HCT116 (cell line): ENCODE data around the gene LRP2BP. TPM values are rescaled to one million over a fixed set of nuclear protein-coding genes. Genes with fewer than 3 reads are reported as not detected.

ENCODE experiments used
- ATAC-seq: fragments of 200-7000 bp; cut with Tn5 transposase; 2 replicates; pipeline ENCODE4 v1.9.1; 2020; ENCODE audit warnings: mild to moderate bottlenecking, moderate library complexity
- BruUV-seq: library from RNA; stranded (reverse); fragments of 400-500 nt; replicated peaks from 2 replicates; lab custom pipeline; 2021; lab: Mats Ljungman, UMichigan
- CTCF ChIA-PET: fragments of 300-600 bp; sonication (Branson Sonifier 250); formaldehyde crosslinking; loops from one replicate; lab custom pipeline; 2021; ENCODE audit warnings: antibody characterized with exemption; lab: Charles Lee
- POLR2A ChIA-PET: fragments of 300-600, 350-600 bp; sonication (Branson Sonifier 250); formaldehyde crosslinking; loops from one replicate; lab custom pipeline; 2021; ENCODE audit warnings: antibody characterized with exemption; lab: Charles Lee
- RAD21 ChIA-PET, 2 experiments: fragments of 300-600 bp; sonication (Branson Sonifier 250); formaldehyde crosslinking; loops; one replicate each; lab custom pipeline; 2023; ENCODE audit warnings: low total read pairs in 2 of 2; ENCODE audit not compliant: uncharacterized antibody in 2 of 2, unreplicated experiment in 2 of 2, low non-redundant PET in 1 of 2; lab: Charles Lee
- DNase-seq: peaks from one replicate; pipeline ENCODE4 v3.0.0-alpha.2; 2010; ENCODE audit warnings: low read depth, low spot score
- H2AFZ ChIP-seq: fragments of 200-600 bp; shearing (Covaris generic), sonication (generic); 2 replicates; pipeline ENCODE4 v1.6.1; 2017; ENCODE audit warnings: low read depth, mixed run types, mixed read lengths, antibody characterized with exemption, low read length; ENCODE audit not compliant: poor library complexity, severe bottlenecking
- H3K27ac ChIP-seq: 2 replicates; pipeline ENCODE4 v1.5.1; 2012; ENCODE audit warnings: low read depth, low read length
- H3K27me3 ChIP-seq: fragments of 200-600 bp; sonication (generic); 2 replicates; pipeline ENCODE4 v1.6.1; 2016; ENCODE audit warnings: mixed run types, low read length, mixed read lengths; ENCODE audit not compliant: insufficient read depth
- H3K36me3 ChIP-seq, 2 experiments: fragments of 200-500 bp in 1 of 2; fragments of 200-600 bp in 1 of 2; sonication (Bioruptor generic) in 1 of 2; sonication (generic) in 1 of 2; 2 replicates each; pipeline versions ENCODE4 v1.5.1 to v1.6.1; 2014 to 2016; ENCODE audit warnings: low read length in 2 of 2, inconsistent platforms in 1 of 2, mixed read lengths in 1 of 2, mixed run types in 1 of 2; ENCODE audit not compliant: insufficient read depth in 2 of 2, control insufficient read depth in 1 of 2
- H3K4me1 ChIP-seq, 2 experiments: fragments of 200-600 bp in 1 of 2; sonication (generic) in 1 of 2; 2 replicates each; pipeline versions ENCODE4 v1.5.1 to v1.6.1; 2012 to 2017; ENCODE audit warnings: low read length in 2 of 2, inconsistent platforms in 1 of 2, mild to moderate bottlenecking in 1 of 2, mixed read lengths in 1 of 2, mixed run types in 1 of 2, moderate library complexity in 1 of 2; ENCODE audit not compliant: insufficient read depth in 2 of 2, control insufficient read depth in 1 of 2
- H3K4me2 ChIP-seq: fragments of 200-600 bp; sonication (generic); 2 replicates; pipeline ENCODE4 v1.6.1; 2017; ENCODE audit warnings: mixed run types, low read length, mixed read lengths
- H3K4me3 ChIP-seq, 2 experiments: fragments of 200-600 bp in 1 of 2; sonication (generic) in 1 of 2; replicated peaks in 1 of 2; 2 replicates each; pipeline ENCODE4 v1.5.1; 2011 to 2016; ENCODE audit warnings: low read length in 2 of 2, control low read depth in 1 of 2, low read depth in 1 of 2, mild to moderate bottlenecking in 1 of 2, mixed read lengths in 1 of 2, mixed run types in 1 of 2
- H3K79me2 ChIP-seq: fragments of 200-600 bp; sonication (generic); 2 replicates; pipeline ENCODE4 v1.6.1; 2017; ENCODE audit warnings: mild to moderate bottlenecking, mixed run types, low read length, moderate library complexity, mixed read lengths; ENCODE audit not compliant: insufficient read depth
- H3K9ac ChIP-seq: fragments of 200-600 bp; sonication (generic); 2 replicates; pipeline ENCODE4 v1.6.1; 2016; ENCODE audit warnings: low read length, mixed read lengths
- H3K9me2 ChIP-seq: fragments of 200-600 bp; sonication (generic), shearing (Covaris generic); 2 replicates; pipeline ENCODE4 v1.6.1; 2017; ENCODE audit warnings: mixed run types, mild to moderate bottlenecking, moderate library complexity; ENCODE audit not compliant: insufficient read depth
- H3K9me3 ChIP-seq, 2 experiments: fragments of 200-500 bp in 1 of 2; fragments of 200-600 bp in 1 of 2; sonication (Bioruptor generic) in 1 of 2; sonication (generic) in 1 of 2; 2 replicates each; pipeline ENCODE4 v1.6.1; 2014 to 2017; ENCODE audit warnings: low read length in 2 of 2, mixed read lengths in 2 of 2, inconsistent platforms in 1 of 2, low read depth in 1 of 2, mild to moderate bottlenecking in 1 of 2, mixed run types in 1 of 2, moderate library complexity in 1 of 2; ENCODE audit not compliant: control insufficient read depth in 1 of 2, insufficient read depth in 1 of 2
- H4K20me1 ChIP-seq: fragments of 200-600 bp; sonication (generic), shearing (Covaris generic); 2 replicates; pipeline ENCODE4 v1.6.1; 2017; ENCODE audit warnings: mixed run types, mild to moderate bottlenecking, moderate library complexity; ENCODE audit not compliant: insufficient read depth
- EZH2 ChIP-seq: fragments of 200-600 bp; sonication (generic); IDR thresholded peaks from 2 replicates; pipeline ENCODE4 v1.6.1; 2017; ENCODE audit warnings: antibody characterized with exemption, mixed run types
- intact Hi-C: fragments of 100-400 bp; cut with micrococcal nuclease; formaldehyde crosslinking; loops from 2 replicates; pipeline ENCODE4 v1.10.0; 2022
- total RNA-seq: library from RNA; stranded (reverse); gene quantifications from one replicate; pipeline ENCODE4 v1.2.1, GENCODE V29; 2021; ENCODE audit not compliant: unreplicated experiment
- TF ChIP-seq, protein P1 (sequence below): IDR thresholded peaks from 2 replicates; pipeline ENCODE4 v1.6.1; 2011; ENCODE audit warnings: mild to moderate bottlenecking, low read length, moderate library complexity; ENCODE audit not compliant: insufficient replicate concordance; ENCODE audit errors: extremely low read depth
- TF ChIP-seq, protein P2 (sequence below): IDR thresholded peaks from 2 replicates; pipeline ENCODE4 v1.6.1; 2012; ENCODE audit warnings: low read depth

Gene LRP2BP
- total RNA-seq, 1 experiment from 2014 or later, result 2.9 TPM

DNA sequence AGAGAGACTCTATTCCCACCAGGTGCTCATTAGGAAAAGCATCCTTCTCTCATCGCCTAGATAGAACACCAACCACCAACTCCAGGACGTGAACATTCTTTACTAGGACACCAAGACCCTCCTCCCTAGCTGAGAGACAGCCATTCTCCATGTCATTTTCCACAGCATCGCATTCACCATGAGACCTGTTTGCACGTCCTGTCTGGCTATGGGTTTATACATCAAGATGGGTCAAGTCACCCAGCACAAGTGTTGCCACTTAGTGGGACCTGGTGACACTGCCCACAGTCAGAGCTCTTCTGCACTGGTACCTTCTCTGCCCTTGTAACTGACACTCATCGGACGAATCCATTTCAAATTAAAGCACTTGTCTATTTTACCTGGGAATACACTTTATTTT lies 17.5 kb downstream of the LRP2BP start:
- ChIA-PET CTCF (no interaction called here), POLR2A (no interaction called here), RAD21 (no interaction called here)
- H3K9me3 ChIP-seq, result no peaks in the 10 kb centered on the region
- H4K20me1 ChIP-seq, result no peaks in the 10 kb centered on the region
- H3K9me2 ChIP-seq, result no peaks in the 10 kb centered on the region
- H3K36me3 ChIP-seq, result no peaks in the 10 kb centered on the region
- TF ChIP-seq, protein P1, sequence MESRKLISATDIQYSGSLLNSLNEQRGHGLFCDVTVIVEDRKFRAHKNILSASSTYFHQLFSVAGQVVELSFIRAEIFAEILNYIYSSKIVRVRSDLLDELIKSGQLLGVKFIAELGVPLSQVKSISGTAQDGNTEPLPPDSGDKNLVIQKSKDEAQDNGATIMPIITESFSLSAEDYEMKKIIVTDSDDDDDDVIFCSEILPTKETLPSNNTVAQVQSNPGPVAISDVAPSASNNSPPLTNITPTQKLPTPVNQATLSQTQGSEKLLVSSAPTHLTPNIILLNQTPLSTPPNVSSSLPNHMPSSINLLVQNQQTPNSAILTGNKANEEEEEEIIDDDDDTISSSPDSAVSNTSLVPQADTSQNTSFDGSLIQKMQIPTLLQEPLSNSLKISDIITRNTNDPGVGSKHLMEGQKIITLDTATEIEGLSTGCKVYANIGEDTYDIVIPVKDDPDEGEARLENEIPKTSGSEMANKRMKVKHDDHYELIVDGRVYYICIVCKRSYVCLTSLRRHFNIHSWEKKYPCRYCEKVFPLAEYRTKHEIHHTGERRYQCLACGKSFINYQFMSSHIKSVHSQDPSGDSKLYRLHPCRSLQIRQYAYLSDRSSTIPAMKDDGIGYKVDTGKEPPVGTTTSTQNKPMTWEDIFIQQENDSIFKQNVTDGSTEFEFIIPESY, result no peak
- TF ChIP-seq, protein P2, sequence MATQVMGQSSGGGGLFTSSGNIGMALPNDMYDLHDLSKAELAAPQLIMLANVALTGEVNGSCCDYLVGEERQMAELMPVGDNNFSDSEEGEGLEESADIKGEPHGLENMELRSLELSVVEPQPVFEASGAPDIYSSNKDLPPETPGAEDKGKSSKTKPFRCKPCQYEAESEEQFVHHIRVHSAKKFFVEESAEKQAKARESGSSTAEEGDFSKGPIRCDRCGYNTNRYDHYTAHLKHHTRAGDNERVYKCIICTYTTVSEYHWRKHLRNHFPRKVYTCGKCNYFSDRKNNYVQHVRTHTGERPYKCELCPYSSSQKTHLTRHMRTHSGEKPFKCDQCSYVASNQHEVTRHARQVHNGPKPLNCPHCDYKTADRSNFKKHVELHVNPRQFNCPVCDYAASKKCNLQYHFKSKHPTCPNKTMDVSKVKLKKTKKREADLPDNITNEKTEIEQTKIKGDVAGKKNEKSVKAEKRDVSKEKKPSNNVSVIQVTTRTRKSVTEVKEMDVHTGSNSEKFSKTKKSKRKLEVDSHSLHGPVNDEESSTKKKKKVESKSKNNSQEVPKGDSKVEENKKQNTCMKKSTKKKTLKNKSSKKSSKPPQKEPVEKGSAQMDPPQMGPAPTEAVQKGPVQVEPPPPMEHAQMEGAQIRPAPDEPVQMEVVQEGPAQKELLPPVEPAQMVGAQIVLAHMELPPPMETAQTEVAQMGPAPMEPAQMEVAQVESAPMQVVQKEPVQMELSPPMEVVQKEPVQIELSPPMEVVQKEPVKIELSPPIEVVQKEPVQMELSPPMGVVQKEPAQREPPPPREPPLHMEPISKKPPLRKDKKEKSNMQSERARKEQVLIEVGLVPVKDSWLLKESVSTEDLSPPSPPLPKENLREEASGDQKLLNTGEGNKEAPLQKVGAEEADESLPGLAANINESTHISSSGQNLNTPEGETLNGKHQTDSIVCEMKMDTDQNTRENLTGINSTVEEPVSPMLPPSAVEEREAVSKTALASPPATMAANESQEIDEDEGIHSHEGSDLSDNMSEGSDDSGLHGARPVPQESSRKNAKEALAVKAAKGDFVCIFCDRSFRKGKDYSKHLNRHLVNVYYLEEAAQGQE, result no peak
- TF ChIP-seq EZH2, result no peak
- H2AFZ ChIP-seq, result no peak overlapping the region
- no TSS peak for BruUV-seq
- no peak overlapping the region for H3K27ac ChIP-seq
- DNase-seq (no peak), ATAC-seq (no peak)
- no peak overlapping the region for H3K9ac ChIP-seq
- H3K4me2 ChIP-seq, result no peak overlapping the region
- no peak overlapping the region for H3K4me3 ChIP-seq
- peaks cover under 1 to 2% of the 10 kb centered on the region in 2 experiments; a peak in 1 of 4 replicates for H3K4me1 ChIP-seq
- H3K79me2 ChIP-seq, result no peaks in the 10 kb centered on the region
- intact Hi-C loops, result no loop called here
- no peaks in the 10 kb centered on the region for H3K27me3 ChIP-seq
